Endothelial cell of umbilical vein (primary cell): ENCODE measurements around the gene CD74. TPM values are rescaled to one million over a fixed set of nuclear protein-coding genes. Genes with fewer than 3 reads are reported as not detected.

Source experiments
- BruUV-seq: library from RNA; stranded (reverse); fragments of 400-500 nt; replicated peaks from 2 replicates; lab custom pipeline; 2021; lab: Mats Ljungman, UMichigan
- CTCF ChIA-PET: fragments of 300-600, 350-600 bp; sonication (Branson Sonifier 250); formaldehyde crosslinking; loops from one replicate; lab custom pipeline; 2021; ENCODE audit warnings: antibody characterized with exemption, inconsistent platforms; lab: Charles Lee
- POLR2A ChIA-PET: fragments of 300-600, 350-600 bp; sonication (Branson Sonifier 250); formaldehyde crosslinking; loops from one replicate; lab custom pipeline; 2021; ENCODE audit warnings: antibody characterized with exemption, inconsistent platforms; lab: Charles Lee
- DNase-seq: peaks from one replicate; pipeline ENCODE4 v3.0.0-alpha.2; 2011; ENCODE audit warnings: low read depth, low spot score
- FAIRE-seq: peaks from 2 replicates; lab custom pipeline; 2011; peaks lifted over from hg19 to GRCh38; lab: Jason Lieb, UNC
- H2AFZ ChIP-seq: 2 replicates; pipeline ENCODE4 v1.6.0; 2012; ENCODE audit warnings: low read depth, low read length, control low read depth, inconsistent platforms
- H3K27ac ChIP-seq: 2 replicates; pipeline ENCODE4 v1.5.1; 2011; ENCODE audit warnings: low read depth, mild to moderate bottlenecking, control low read depth, low read length, moderate library complexity; ENCODE audit not compliant: insufficient read depth
- H3K27me3 ChIP-seq, 2 experiments: 2 replicates each; pipeline versions ENCODE4 v1.6.0 to v1.6.1; 2011; ENCODE audit warnings: low read length in 2 of 2, mixed read lengths in 1 of 2; ENCODE audit not compliant: control insufficient read depth in 2 of 2, insufficient read depth in 2 of 2
- H3K36me3 ChIP-seq, 2 experiments: 2 replicates in 1 of 2; 3 replicates in 1 of 2; pipeline ENCODE4 v1.5.1; 2011; ENCODE audit warnings: low read length in 2 of 2, mild to moderate bottlenecking in 1 of 2, moderate library complexity in 1 of 2; ENCODE audit not compliant: control insufficient read depth in 2 of 2, insufficient read depth in 2 of 2; ENCODE audit errors: extremely low read depth in 1 of 2
- H3K4me1 ChIP-seq: 3 replicates; pipeline ENCODE4 v1.5.1; 2011; ENCODE audit warnings: mild to moderate bottlenecking, low read length; ENCODE audit not compliant: control insufficient read depth, insufficient read depth; ENCODE audit errors: extremely low read depth
- H3K4me2 ChIP-seq: 2 replicates; pipeline ENCODE4 v1.6.1; 2011; ENCODE audit warnings: low read length, control low read depth, mixed read lengths; ENCODE audit not compliant: insufficient read depth
- H3K4me3 ChIP-seq, 3 experiments: fragments of 200-600 bp in 1 of 3; sonication (generic), shearing (Covaris generic) in 1 of 3; replicated peaks in 1 of 3; 2 replicates each; pipeline ENCODE4 v1.5.1; 2011 to 2016; ENCODE audit warnings: control low read depth in 3 of 3, low read length in 3 of 3, mild to moderate bottlenecking in 2 of 3, inconsistent platforms in 1 of 3, low read depth in 1 of 3, moderate library complexity in 1 of 3; ENCODE audit not compliant: insufficient read depth in 1 of 3
- H3K79me2 ChIP-seq: 2 replicates; pipeline ENCODE4 v1.6.0; 2012; ENCODE audit warnings: low read length, inconsistent platforms; ENCODE audit not compliant: control insufficient read depth, insufficient read depth
- H3K9ac ChIP-seq: replicated peaks from 2 replicates; pipeline ENCODE3; 2011; ENCODE audit warnings: low read length, control low read depth; ENCODE audit not compliant: insufficient read depth; ENCODE audit errors: extremely low read depth
- H3K9me1 ChIP-seq: replicated peaks from 3 replicates; pipeline ENCODE4 v1.6.0; 2011; ENCODE audit warnings: mild to moderate bottlenecking, low read length; ENCODE audit not compliant: control insufficient read depth, insufficient read depth; ENCODE audit errors: extremely low read depth
- H3K9me3 ChIP-seq: replicated peaks from 2 replicates; pipeline ENCODE4 v1.5.1; 2012; ENCODE audit warnings: low read length, inconsistent platforms; ENCODE audit not compliant: control insufficient read depth, insufficient read depth
- H4K20me1 ChIP-seq: replicated peaks from 2 replicates; pipeline ENCODE3; 2011; ENCODE audit warnings: mild to moderate bottlenecking, low read length; ENCODE audit not compliant: control insufficient read depth, insufficient read depth; ENCODE audit errors: extremely low read depth
- MAX ChIP-seq: IDR thresholded peaks from 2 replicates; pipeline ENCODE4 v1.6.1; 2011; ENCODE audit not compliant: insufficient read depth, insufficient read length
- POLR2A ChIP-seq: IDR thresholded peaks from 2 replicates; pipeline ENCODE4 v1.6.1; 2012; ENCODE audit warnings: low read depth, mild to moderate bottlenecking, control low read depth, low read length
- POLR2AphosphoS5 ChIP-seq: IDR thresholded peaks from 2 replicates; pipeline ENCODE4 v1.6.1; 2012; ENCODE audit warnings: low read depth, mild to moderate bottlenecking, control low read depth, low read length, moderate library complexity; ENCODE audit not compliant: insufficient read depth
- dilution Hi-C: fragments of 300-500 bp; cut with MboI; formaldehyde crosslinking; loops from one replicate; pipeline ENCODE4 v1.15.0; 2019; ENCODE audit warnings: low sequenced_read_pairs; ENCODE audit not compliant: extremely low pct_ligation_motif_present
- intact Hi-C: fragments of 100-400 bp; cut with micrococcal nuclease; formaldehyde crosslinking; loops from one replicate; pipeline ENCODE4 v1.10.0; 2022
- polyA plus RNA-seq, 4 experiments: library from polyadenylated mRNA; depleted of rRNA in 3 of 4; stranded (reverse) in 3 of 4; unstranded in 1 of 4; fragments of >200 nt; gene quantifications; 2 replicates each; pipeline versions ENCODE4 v1.2.1 to v1.2.3, GENCODE V29; 2011 to 2012; ENCODE audit warnings: missing spikeins in 1 of 4
- total RNA-seq: library from RNA; stranded (reverse); gene quantifications from 2 replicates; pipeline ENCODE4 v1.2.3, GENCODE V29; 2021
- TF ChIP-seq, protein P1 (sequence below), 2 donors: IDR thresholded peaks; 1 replicate in 1 of 2; 2 replicates in 1 of 2; pipeline ENCODE4 v1.5.1; 2011; ENCODE audit warnings: low read length in 2 of 2, mild to moderate bottlenecking in 2 of 2, moderate library complexity in 2 of 2, control low read depth in 1 of 2, inconsistent platforms in 1 of 2, low read depth in 1 of 2; ENCODE audit not compliant: insufficient read depth in 1 of 2; ENCODE audit errors: extremely low read depth in 1 of 2

Gene CD74
- total and polyA plus RNA-seq, 2 donors (not counting 3 experiments of a cell fraction or from before 2014, with no cell fraction given): 0.62 to 1.3 TPM

DNA sequence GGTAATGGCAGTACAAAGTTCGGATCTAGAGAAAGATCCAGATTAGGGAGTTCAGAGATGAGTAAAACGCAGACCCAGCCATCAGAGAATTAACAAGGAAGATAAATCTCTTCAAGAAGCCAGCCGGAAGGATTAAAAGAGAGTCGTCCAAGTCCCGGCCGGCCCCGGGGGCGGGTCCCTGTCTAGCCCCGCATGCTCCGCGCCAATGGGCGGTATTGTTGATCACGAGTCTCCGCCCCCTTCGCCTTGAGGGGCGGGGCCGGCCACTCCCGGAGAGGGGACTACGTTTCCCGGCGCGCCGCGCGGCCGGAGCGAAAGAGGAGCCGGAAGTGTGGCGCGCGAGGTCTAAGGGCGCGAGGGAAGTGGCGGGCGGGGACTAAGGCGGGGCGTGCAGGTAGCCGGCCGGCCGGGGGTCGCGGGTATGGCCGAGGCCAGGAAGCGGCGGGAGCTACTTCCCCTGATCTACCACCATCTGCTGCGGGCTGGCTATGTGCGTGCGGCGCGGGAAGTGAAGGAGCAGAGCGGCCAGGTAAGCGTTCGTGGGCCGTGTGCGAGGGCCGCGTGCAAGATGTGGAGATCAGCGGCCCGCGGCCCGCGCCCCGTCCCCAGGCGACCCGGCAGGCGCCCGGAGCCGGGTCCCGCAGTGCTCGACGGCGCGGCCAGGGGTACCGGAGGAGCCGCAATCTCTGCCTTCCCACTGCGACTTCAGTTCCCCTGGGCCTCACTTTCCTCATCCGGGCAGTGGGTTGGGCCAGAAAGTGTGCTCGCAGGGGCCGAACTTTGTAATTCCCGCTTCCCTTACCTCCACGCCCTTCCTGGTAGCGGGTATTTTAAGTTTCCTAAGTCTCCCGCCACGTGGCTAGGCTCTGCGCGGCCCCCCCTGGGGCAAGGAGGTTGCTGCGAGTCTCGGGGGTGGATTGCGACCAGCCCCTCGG is 55.1 kb downstream of the CD74 start, which contains the start of gene TCOF1:
TCOF1 (plus strand) TSS at position 372 of the 935 bp plus-strand sequence; CDS start at position 422, 50 bp downstream.
- ChIA-PET POLR2A (no interaction called here), CTCF (interaction anchor here (0.6 to 1.0 kb wide), 2 partner anchors 20 to 101 kb away, joined by 3 read pairs; no protein-coding TSS in a partner anchor)
- H3K9ac ChIP-seq: peak within 1 kb of the TSS; percentile 64
- peaks cover 0 to 16% of the 10 kb centered on the region in 2 experiments for H3K36me3 ChIP-seq
- peak; percentile 95 for DNase-seq
- peaks cover 3% of the 10 kb centered on the region for H3K4me1 ChIP-seq
- H3K9me1 ChIP-seq: no peaks in the 10 kb centered on the region
- no peaks in the 10 kb centered on the region for H3K27me3 ChIP-seq
- BruUV-seq: TSS peak; percentile 31
- H3K27ac ChIP-seq: peak within 1 kb of the TSS; percentile 13
- H3K79me2 ChIP-seq: peaks cover 31% of the 10 kb centered on the region
- peak within 1 kb of the TSS; percentile 62 to 89 (median 64) for H3K4me3 ChIP-seq
- dilution Hi-C loops (no loop called here), intact Hi-C loops (loop anchor here (2.0 kb wide), 2 partner anchors 41 to 79 kb away; no protein-coding TSS in a partner anchor)
- no peaks in the 10 kb centered on the region for H3K9me3 ChIP-seq
- TF ChIP-seq POLR2A (peak; percentile 48), POLR2AphosphoS5 (peak; percentile 59), MAX (peak; percentile 62)
- TF ChIP-seq, protein P1, sequence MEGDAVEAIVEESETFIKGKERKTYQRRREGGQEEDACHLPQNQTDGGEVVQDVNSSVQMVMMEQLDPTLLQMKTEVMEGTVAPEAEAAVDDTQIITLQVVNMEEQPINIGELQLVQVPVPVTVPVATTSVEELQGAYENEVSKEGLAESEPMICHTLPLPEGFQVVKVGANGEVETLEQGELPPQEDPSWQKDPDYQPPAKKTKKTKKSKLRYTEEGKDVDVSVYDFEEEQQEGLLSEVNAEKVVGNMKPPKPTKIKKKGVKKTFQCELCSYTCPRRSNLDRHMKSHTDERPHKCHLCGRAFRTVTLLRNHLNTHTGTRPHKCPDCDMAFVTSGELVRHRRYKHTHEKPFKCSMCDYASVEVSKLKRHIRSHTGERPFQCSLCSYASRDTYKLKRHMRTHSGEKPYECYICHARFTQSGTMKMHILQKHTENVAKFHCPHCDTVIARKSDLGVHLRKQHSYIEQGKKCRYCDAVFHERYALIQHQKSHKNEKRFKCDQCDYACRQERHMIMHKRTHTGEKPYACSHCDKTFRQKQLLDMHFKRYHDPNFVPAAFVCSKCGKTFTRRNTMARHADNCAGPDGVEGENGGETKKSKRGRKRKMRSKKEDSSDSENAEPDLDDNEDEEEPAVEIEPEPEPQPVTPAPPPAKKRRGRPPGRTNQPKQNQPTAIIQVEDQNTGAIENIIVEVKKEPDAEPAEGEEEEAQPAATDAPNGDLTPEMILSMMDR (IDR thresholded peaks at IDR 0.05; ENCODE audit: extremely low read depth in 1 of 2, insufficient read depth in 1 of 2, low read depth in 1 of 2, low read length in 2 of 2): no peak
- peak within 1 kb of the TSS; percentile 79 for H3K4me2 ChIP-seq
- H2AFZ ChIP-seq: peak within 1 kb of the TSS; percentile 97
- no peaks in the 10 kb centered on the region for H4K20me1 ChIP-seq
- FAIRE-seq: peak; percentile 99
